Amniotic epithelial cell (primary cell): ENCODE results near the gene GPANK1.

Experiments
- DNase-seq: peaks from one replicate; pipeline ENCODE4 v3.0.0-alpha.2; 2010; ENCODE audit warnings: low read depth

GPANK1 gene

GRCh38 chr6:31639449-31639861 is 25.3 kb downstream of the GPANK1 start:
- no peak for DNase-seq

GRCh38 chr6:31639043-31639442 is 25.8 kb downstream of the GPANK1 start:
- DNase-seq = no peak

DNA sequence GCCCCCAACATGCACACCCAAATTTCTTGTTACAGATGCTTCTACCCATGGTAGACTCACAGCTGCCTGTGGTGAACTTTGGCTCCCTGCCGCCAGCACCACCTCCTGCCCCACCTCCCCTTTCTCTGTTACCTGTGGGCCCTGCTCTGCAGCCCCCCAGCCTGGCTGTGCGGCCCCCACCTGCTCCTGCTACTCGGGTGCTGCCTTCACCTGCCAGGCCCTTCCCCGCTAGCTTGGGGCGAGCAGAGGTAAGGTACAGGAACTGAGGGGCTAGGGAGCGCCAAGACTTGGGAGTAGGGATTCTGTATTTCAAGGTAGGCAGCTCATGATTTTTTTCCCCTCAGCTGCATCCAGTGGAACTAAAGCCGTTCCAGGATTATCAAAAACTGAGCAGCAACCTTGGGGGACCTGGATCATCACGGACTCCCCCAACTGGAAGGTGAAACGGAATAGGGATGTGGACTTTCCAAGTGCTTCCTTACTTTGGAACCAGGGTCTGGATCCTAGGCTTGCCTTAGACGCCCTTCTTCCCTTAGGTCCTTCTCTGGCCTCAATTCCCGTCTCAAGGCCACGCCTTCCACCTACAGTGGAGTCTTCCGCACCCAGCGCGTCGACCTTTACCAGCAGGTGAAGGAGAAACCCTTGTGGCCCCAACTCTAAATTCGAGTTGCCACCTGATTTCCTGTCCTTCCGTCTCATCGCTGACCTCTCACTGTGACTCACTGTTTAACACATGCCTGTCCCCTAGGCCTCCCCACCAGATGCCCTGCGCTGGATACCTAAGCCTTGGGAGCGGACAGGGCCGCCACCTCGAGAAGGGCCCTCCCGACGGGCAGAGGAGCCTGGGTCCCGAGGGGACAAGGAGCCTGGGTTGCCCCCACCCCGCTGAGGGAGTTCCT is 27.9 kb downstream of the GPANK1 start:
- DNase-seq = no peak

- no peak for DNase-seq
Observed at GRCh38 chr6:31634969-31635575, 29.7 kb downstream of the GPANK1 start.

GRCh38 chr6:31634131-31634530 is 30.7 kb downstream of the GPANK1 start:
- DNase-seq = no peak

- no peak for DNase-seq
Observed at GRCh38 chr6:31633447-31633846, 31.4 kb downstream of the GPANK1 start.

- no peak for DNase-seq
Observed at GRCh38 chr6:31632279-31632946, 32.4 kb downstream of the GPANK1 start.

- no peak for DNase-seq
Observed at GRCh38 chr6:31631681-31632278, 33.0 kb downstream of the GPANK1 start.

DNA sequence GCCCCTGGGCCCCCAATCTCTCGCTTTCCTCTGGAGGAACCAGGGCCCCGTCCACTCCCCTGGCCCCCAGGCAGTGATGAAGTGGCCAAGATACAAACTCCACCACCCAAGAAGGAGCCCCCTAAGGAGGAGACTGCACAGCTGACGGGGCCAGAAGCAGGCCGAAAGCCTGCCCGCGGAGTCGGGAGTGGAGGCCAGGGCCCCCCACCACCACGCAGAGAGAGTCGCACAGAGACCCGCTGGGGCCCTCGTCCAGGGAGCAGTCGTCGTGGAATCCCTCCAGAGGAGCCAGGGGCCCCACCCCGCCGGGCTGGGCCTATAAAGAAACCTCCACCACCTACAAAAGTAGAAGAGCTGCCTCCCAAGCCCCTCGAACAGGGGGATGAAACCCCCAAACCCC is 33.6 kb downstream of the GPANK1 start:
- DNase-seq = no peak

GRCh38 chr6:31630177-31630934 is 34.4 kb downstream of the GPANK1 start:
- DNase-seq = no peak

DNA sequence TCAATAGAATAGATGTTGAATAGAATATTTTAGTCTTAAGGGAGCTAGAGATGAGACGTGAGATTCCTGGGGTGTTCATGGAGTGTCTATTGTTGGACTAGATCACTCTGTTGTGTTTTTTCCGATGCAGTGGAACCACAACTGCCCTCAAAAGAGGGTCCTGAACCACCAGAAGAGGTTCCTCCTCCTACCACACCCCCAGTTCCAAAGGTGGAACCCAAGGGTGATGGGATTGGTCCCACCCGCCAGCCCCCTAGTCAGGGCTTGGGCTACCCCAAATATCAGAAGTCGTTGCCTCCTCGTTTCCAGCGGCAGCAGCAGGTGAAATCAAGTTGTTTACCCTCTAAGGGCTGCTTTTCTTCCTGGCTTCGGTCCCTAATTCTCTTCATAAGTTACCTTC is 35.8 kb downstream of the GPANK1 start:
- no peak for DNase-seq

GRCh38 chr6:31627690-31628287 is 37.0 kb downstream of the GPANK1 start:
- DNase-seq = no peak

GRCh38 chr6:31626952-31627351 is 37.8 kb downstream of the GPANK1 start:
- no peak for DNase-seq

- DNase-seq = no peak
Observed at GRCh38 chr6:31624070-31624469, 40.7 kb downstream of the GPANK1 start.

GRCh38 chr6:31622684-31623091 is 42.1 kb downstream of the GPANK1 start:
- DNase-seq = peak; percentile 15

DNA sequence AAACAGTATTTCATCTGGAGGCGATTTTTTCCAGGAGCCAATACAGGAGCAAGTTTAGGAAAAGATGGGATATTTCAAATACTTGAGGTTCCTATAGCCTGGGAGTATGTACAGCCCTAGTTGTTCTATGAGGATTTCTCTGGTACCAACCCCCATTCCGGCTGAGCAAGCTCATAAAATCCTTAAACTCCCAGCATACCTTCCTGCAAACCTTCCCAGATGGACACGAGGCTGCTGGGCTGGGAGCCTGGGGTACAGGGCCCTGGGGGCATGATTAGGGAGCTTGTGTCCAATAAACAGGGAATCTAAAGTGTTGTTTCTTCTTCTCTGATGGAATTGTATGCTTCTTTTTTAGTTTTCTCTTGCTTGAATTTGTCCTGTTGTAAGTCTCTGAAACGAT is 42.8 kb downstream of the GPANK1 start:
- DNase-seq = no peak

DNA sequence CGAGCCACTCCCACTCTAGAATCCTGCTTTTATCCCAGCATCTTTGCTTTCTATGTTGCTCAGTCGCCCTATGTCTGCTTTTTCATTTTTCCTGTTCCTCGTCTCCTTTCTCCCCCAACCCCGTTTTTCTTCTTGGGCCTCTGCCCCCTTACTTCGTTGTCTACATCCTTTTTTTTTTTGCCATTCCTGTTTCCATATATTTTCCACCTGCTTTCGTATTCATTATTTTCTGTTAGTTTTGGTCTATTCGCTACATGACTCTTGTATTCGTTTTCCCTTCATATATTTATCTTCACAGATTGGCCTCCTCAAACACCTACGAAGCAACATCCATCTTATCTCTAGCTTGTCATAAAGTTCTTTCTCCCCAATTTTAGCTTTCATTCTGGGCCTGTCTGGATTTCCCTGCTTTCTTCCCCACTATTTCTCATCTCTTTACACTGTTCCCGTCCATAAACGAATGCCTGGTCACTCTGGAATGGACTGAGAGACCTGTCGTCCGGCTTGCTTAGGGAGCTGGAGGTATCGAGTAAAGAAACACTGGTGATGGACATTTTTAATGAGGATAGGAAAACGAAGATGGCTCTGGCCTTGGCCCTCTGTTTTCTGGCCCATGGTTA is 43.4 kb downstream of the GPANK1 start:
- DNase-seq = no peak

DNA sequence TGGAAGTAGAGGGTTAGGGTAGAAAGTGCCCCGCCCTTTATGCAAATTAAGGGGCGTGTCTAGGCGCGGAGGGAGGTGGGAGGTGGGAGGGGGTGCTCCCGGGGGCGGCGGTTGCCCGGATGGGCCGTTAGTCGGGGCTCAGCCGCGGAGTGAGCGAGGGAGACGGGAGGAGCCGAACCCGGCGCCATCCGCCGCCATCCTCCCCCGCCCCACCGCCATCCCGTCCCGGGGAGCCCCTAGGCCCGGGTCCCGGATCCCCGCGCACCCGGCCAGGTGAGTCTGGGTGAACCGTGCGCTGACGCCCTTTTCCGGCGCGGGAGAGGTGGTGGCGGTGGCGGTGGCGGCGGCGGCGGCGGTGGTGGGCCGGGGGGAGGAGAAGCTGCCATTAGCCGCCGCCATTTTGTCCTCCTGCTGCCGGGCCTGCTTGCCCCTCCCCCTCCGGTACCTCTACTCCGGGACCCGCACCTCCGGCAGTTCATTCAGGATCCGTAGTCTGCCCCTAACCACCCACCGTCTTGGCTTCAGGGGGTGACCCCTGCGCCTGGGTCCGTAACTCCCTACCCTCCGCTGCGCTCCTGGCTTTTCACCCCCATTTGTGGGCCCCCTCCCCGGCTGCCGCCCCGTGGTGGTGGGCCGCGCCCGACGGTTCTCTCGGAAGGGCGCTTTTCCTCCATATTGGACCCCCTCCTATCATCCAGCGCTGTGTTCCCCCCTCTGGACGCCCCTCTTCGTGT is 44.0 kb downstream of the GPANK1 start, which contains the start of gene PRRC2A:
PRRC2A (plus strand) TSS at position 130 of the 734 bp plus-strand sequence. CDS start 2,075 bp downstream, outside the sequence.
- no peak for DNase-seq

GRCh38 chr6:31619805-31620585 is 44.8 kb downstream of the GPANK1 start:
- peak; percentile 99 for DNase-seq
